GM12874 (cell line): ENCODE measurements around the gene UBE2D2.

Source experiments
- CTCF ChIP-seq: IDR thresholded peaks from 2 replicates; pipeline ENCODE4 v1.5.1; 2011; ENCODE audit warnings: low read depth, mild to moderate bottlenecking, control low read depth, low read length, moderate library complexity; ENCODE audit not compliant: insufficient read depth

The UBE2D2 gene

GRCh38 chr5:139641116-139642080, 80.3 kb downstream of the UBE2D2 start:
- TF ChIP-seq CTCF = no peak

GRCh38 chr5:139642213-139642612, 81.1 kb downstream of the UBE2D2 start:
- TF ChIP-seq CTCF = no peak

GRCh38 chr5:139642891-139643871, 82.0 kb downstream of the UBE2D2 start:
- no peak for TF ChIP-seq CTCF

- TF ChIP-seq CTCF = no peak
These were observed 82.9 kb downstream of the UBE2D2 start for GRCh38 chr5:139644001-139644456.

- TF ChIP-seq CTCF = no peak
These were observed 83.7 kb downstream of the UBE2D2 start for GRCh38 chr5:139644646-139645429.

- no peak for TF ChIP-seq CTCF
These were observed 84.3 kb downstream of the UBE2D2 start for GRCh38 chr5:139645430-139645871.
